ENCODE measurements around the gene SMIM13. TPM values are rescaled to one million over a fixed set of nuclear protein-coding genes. Genes with fewer than 3 reads are reported as not detected.
A peak's percentile ranks its signal among the peaks of the same experiment; 100 is the strongest.
"Not testable (repeated sequence)": the region's sequence is repeated elsewhere in the genome, so short reads cannot be mapped to it uniquely, and the experiment has no call there.

The SMIM13 gene
- total RNA-seq, 2 experiments from 2014 or later: 7.2 to 9.5 TPM

GRCh38 chr6:11101417-11101816 is 7.8 kb downstream of the SMIM13 start:
- no peaks in the 10 kb centered on the region for H3K27me3 Mint-ChIP-seq
- peaks cover 14% of the 10 kb centered on the region for H3K4me1 Mint-ChIP-seq (ENCODE audit: low read depth)
- peaks cover 3% of the 10 kb centered on the region for H3K9me3 Mint-ChIP-seq
- POLR2A ChIA-PET: no interaction called here
- peaks cover 15% of the 10 kb centered on the region for H3K36me3 Mint-ChIP-seq
- DNase-seq: no peak
- intact Hi-C loops (cut with micrococcal nuclease): no loop called here
- no peak overlapping the region for H3K27ac Mint-ChIP-seq
- CTCF ChIA-PET: no interaction called here
- no peak overlapping the region for H3K4me3 Mint-ChIP-seq

GRCh38 chr6:11103065-11103464 is 9.4 kb downstream of the SMIM13 start:
- no peak overlapping the region for H3K4me3 Mint-ChIP-seq
- CTCF ChIA-PET: no interaction called here
- H3K4me1 Mint-ChIP-seq (ENCODE audit: low read depth): peaks cover 10% of the 10 kb centered on the region
- intact Hi-C loops (cut with micrococcal nuclease): no loop called here
- H3K36me3 Mint-ChIP-seq: peaks cover 15% of the 10 kb centered on the region
- no peak for DNase-seq
- peaks cover 3% of the 10 kb centered on the region for H3K9me3 Mint-ChIP-seq
- H3K27ac Mint-ChIP-seq: no peak overlapping the region
- H3K27me3 Mint-ChIP-seq: no peaks in the 10 kb centered on the region
- POLR2A ChIA-PET: no interaction called here

GRCh38 chr6:11108726-11109125 is 15.1 kb downstream of the SMIM13 start:
- no peaks in the 10 kb centered on the region for H3K36me3 Mint-ChIP-seq
- H3K27me3 Mint-ChIP-seq: no peaks in the 10 kb centered on the region
- intact Hi-C loops (cut with micrococcal nuclease): no loop called here
- H3K4me1 Mint-ChIP-seq (ENCODE audit: low read depth): peaks cover 25% of the 10 kb centered on the region
- no peak for DNase-seq
- CTCF ChIA-PET: no interaction called here
- no peaks in the 10 kb centered on the region for H3K9me3 Mint-ChIP-seq
- no peak overlapping the region for H3K27ac Mint-ChIP-seq
- no peak overlapping the region for H3K4me3 Mint-ChIP-seq
- POLR2A ChIA-PET: no interaction called here

GRCh38 chr6:11110921-11111768 is 17.5 kb downstream of the SMIM13 start, which contains the start of gene ERVFRD-1:
TSS of gene ERVFRD-1 (minus strand) at chr6:11111725. CDS start at chr6:11105310, 6,415 bp downstream.
- Mint-ChIP-seq H3K27me3 (no peaks in the 10 kb centered on the region), H3K27ac (no peak within 1 kb of the TSS), H3K9me3 (no peaks in the 10 kb centered on the region), H3K4me3 (peak within 1 kb of the TSS; percentile 23), H3K4me1 (ENCODE audit: low read depth) (peaks cover 26% of the 10 kb centered on the region), H3K36me3 (no peaks in the 10 kb centered on the region)
- intact Hi-C loops (cut with micrococcal nuclease): no loop called here
- ChIA-PET POLR2A (no interaction called here), CTCF (interaction anchor here (0.6 to 1.0 kb wide), 3 partner anchors 32 to 320 kb away, joined by 3 read pairs; no protein-coding TSS in a partner anchor)
- DNase-seq: peak; percentile 29

GRCh38 chr6:11111769-11112437 is 18.3 kb downstream of the SMIM13 start:
- H3K4me1 Mint-ChIP-seq (ENCODE audit: low read depth): peaks cover 32% of the 10 kb centered on the region

GRCh38 chr6:11113038-11113437 is 19.4 kb downstream of the SMIM13 start:
- no peak for DNase-seq
- intact Hi-C loops (cut with micrococcal nuclease): no loop called here
- H3K4me3 Mint-ChIP-seq: no peak overlapping the region
- H3K27ac Mint-ChIP-seq: no peak overlapping the region
- no peaks in the 10 kb centered on the region for H3K27me3 Mint-ChIP-seq
- H3K36me3 Mint-ChIP-seq: no peaks in the 10 kb centered on the region
- peaks cover 32% of the 10 kb centered on the region for H3K4me1 Mint-ChIP-seq (ENCODE audit: low read depth)
- ChIA-PET POLR2A (no interaction called here), CTCF (no interaction called here)
- H3K9me3 Mint-ChIP-seq: no peaks in the 10 kb centered on the region

More at GRCh38 chr6:11111769-11112437, 18.3 kb downstream of the SMIM13 start:
- no peak for DNase-seq
- ChIA-PET POLR2A (no interaction called here), CTCF (interaction anchor here (0.6 to 1.0 kb wide), 3 partner anchors 31 to 320 kb away, joined by 3 read pairs; no protein-coding TSS in a partner anchor)
- Mint-ChIP-seq H3K9me3 (no peaks in the 10 kb centered on the region), H3K27ac (no peak overlapping the region), H3K4me3 (peak overlapping the region; percentile 23), H3K27me3 (no peaks in the 10 kb centered on the region), H3K36me3 (no peaks in the 10 kb centered on the region)
- intact Hi-C loops (cut with micrococcal nuclease): no loop called here

GRCh38 chr6:11115808-11116536 is 22.3 kb downstream of the SMIM13 start:
- H3K27me3 Mint-ChIP-seq, H3K4me3 Mint-ChIP-seq, H3K36me3 Mint-ChIP-seq, H3K27ac Mint-ChIP-seq, POLR2A ChIA-PET, CTCF ChIA-PET, H3K9me3 Mint-ChIP-seq: not testable (repeated sequence)
- intact Hi-C loops (cut with micrococcal nuclease): loop anchor here (1.0 kb wide), 1 partner anchor 23 kb away; the partner anchor contains the start of gene SMIM13
- peak; percentile 59 for DNase-seq
- H3K4me1 Mint-ChIP-seq (ENCODE audit: low read depth): peaks cover 29% of the 10 kb centered on the region

GRCh38 chr6:11120271-11121005 is 26.8 kb downstream of the SMIM13 start:
- CTCF ChIA-PET: no interaction called here
- no peak for DNase-seq
- H3K27ac Mint-ChIP-seq: no peak overlapping the region
- H3K4me1 Mint-ChIP-seq (ENCODE audit: low read depth): peaks cover 22% of the 10 kb centered on the region
- H3K27me3 Mint-ChIP-seq: no peaks in the 10 kb centered on the region
- intact Hi-C loops (cut with micrococcal nuclease): no loop called here
- peaks cover under 1% of the 10 kb centered on the region for H3K36me3 Mint-ChIP-seq
- POLR2A ChIA-PET: no interaction called here
- no peak overlapping the region for H3K4me3 Mint-ChIP-seq
- H3K9me3 Mint-ChIP-seq: no peaks in the 10 kb centered on the region

- intact Hi-C loops (cut with micrococcal nuclease): no loop called here
- CTCF ChIA-PET: no interaction called here
- no peaks in the 10 kb centered on the region for H3K27me3 Mint-ChIP-seq
- H3K4me1 Mint-ChIP-seq (ENCODE audit: low read depth): peaks cover 13% of the 10 kb centered on the region
- H3K4me3 Mint-ChIP-seq: no peak overlapping the region
- no peak for DNase-seq
- no peak overlapping the region for H3K27ac Mint-ChIP-seq
- peaks cover 8% of the 10 kb centered on the region for H3K36me3 Mint-ChIP-seq
- no peaks in the 10 kb centered on the region for H3K9me3 Mint-ChIP-seq
- POLR2A ChIA-PET: no interaction called here
Observed at GRCh38 chr6:11121851-11122250, 28.2 kb downstream of the SMIM13 start.

GRCh38 chr6:11122380-11122779 is 28.7 kb downstream of the SMIM13 start:
- H3K4me3 Mint-ChIP-seq: no peak overlapping the region
- peaks cover 13% of the 10 kb centered on the region for H3K4me1 Mint-ChIP-seq (ENCODE audit: low read depth)
- peaks cover 11% of the 10 kb centered on the region for H3K36me3 Mint-ChIP-seq
- no peak overlapping the region for H3K27ac Mint-ChIP-seq
- no peak for DNase-seq
- POLR2A ChIA-PET: no interaction called here
- H3K27me3 Mint-ChIP-seq: no peaks in the 10 kb centered on the region
- CTCF ChIA-PET: no interaction called here
- no peaks in the 10 kb centered on the region for H3K9me3 Mint-ChIP-seq
- intact Hi-C loops (cut with micrococcal nuclease): no loop called here

- Mint-ChIP-seq H3K4me3 (no peak overlapping the region), H3K9me3 (no peaks in the 10 kb centered on the region), H3K27ac (no peak overlapping the region), H3K27me3 (no peaks in the 10 kb centered on the region), H3K36me3 (peaks cover 12% of the 10 kb centered on the region), H3K4me1 (ENCODE audit: low read depth) (peaks cover 13% of the 10 kb centered on the region)
- ChIA-PET POLR2A (no interaction called here), CTCF (interaction anchor here (1.8 kb wide), 1 partner anchor 372 kb away, joined by 10 read pairs; no protein-coding TSS in a partner anchor)
- DNase-seq: no peak
- intact Hi-C loops (cut with micrococcal nuclease): no loop called here
Observed at GRCh38 chr6:11123978-11124377, 30.3 kb downstream of the SMIM13 start.

GRCh38 chr6:11126876-11127275 is 33.2 kb downstream of the SMIM13 start:
- no peaks in the 10 kb centered on the region for H3K9me3 Mint-ChIP-seq
- no peaks in the 10 kb centered on the region for H3K27me3 Mint-ChIP-seq
- ChIA-PET POLR2A (no interaction called here), CTCF (no interaction called here)
- peaks cover 18% of the 10 kb centered on the region for H3K4me1 Mint-ChIP-seq (ENCODE audit: low read depth)
- DNase-seq: no peak
- H3K36me3 Mint-ChIP-seq: peaks cover 12% of the 10 kb centered on the region
- intact Hi-C loops (cut with micrococcal nuclease): no loop called here
- H3K4me3 Mint-ChIP-seq: no peak overlapping the region
- no peak overlapping the region for H3K27ac Mint-ChIP-seq
